Type B pancreatic cell (in vitro differentiated cells): Measurements from ENCODE around the gene BCKDHB. TPM values are rescaled to one million over a fixed set of nuclear protein-coding genes. Genes with fewer than 3 reads are reported as not detected.
A peak's percentile ranks its signal among the peaks of the same experiment; 100 is the strongest.

Experiments used
- DNase-seq: peaks from one replicate; pipeline ENCODE4 v3.0.0; 2021; ENCODE audit warnings: mixed read lengths; ENCODE audit not compliant: unreplicated experiment; ENCODE audit errors: extremely low spot score
- H3K27ac Mint-ChIP-seq: 2 replicates; pipeline ENCODE4 v1.8.0; 2021; ENCODE audit warnings: mild to moderate bottlenecking, mixed read lengths
- H3K27me3 Mint-ChIP-seq: 2 replicates; pipeline ENCODE4 v1.8.0; 2021; ENCODE audit warnings: mixed read lengths
- H3K36me3 Mint-ChIP-seq: 2 replicates; pipeline ENCODE4 v1.8.0; 2021; ENCODE audit warnings: mixed read lengths
- H3K4me1 Mint-ChIP-seq: one replicate; pipeline ENCODE4 v1.8.0; 2021; ENCODE audit warnings: mixed read lengths; ENCODE audit not compliant: unreplicated experiment
- H3K4me3 Mint-ChIP-seq: 2 replicates; pipeline ENCODE4 v1.8.0; 2021; ENCODE audit warnings: mild to moderate bottlenecking, mixed read lengths
- H3K9me3 Mint-ChIP-seq: 2 replicates; pipeline ENCODE4 v1.8.0; 2021; ENCODE audit warnings: mixed read lengths
- CTCF ChIP-seq: fragments of 200-600 bp; sonication (generic); conservative IDR thresholded peaks from 2 replicates; pipeline ENCODE4 v1.5.0; 2021; ENCODE audit warnings: antibody characterized with exemption, mild to moderate bottlenecking
- total RNA-seq: library from RNA; stranded (reverse); gene quantifications from 2 replicates; pipeline ENCODE4 v1.2.1, GENCODE V29; 2021; ENCODE audit warnings: low replicate concordance

The BCKDHB gene
- total RNA-seq, 1 donor from 2014 or later: 33.2 TPM

GRCh38 chr6:80330961-80331360 is 224.5 kb downstream of the BCKDHB start:
- no peak overlapping the region for H3K27ac Mint-ChIP-seq
- no peaks in the 10 kb centered on the region for H3K9me3 Mint-ChIP-seq
- DNase-seq: no peak
- peaks cover 42% of the 10 kb centered on the region for H3K4me1 Mint-ChIP-seq
- TF ChIP-seq CTCF: no peak
- H3K27me3 Mint-ChIP-seq: no peaks in the 10 kb centered on the region
- no peak overlapping the region for H3K4me3 Mint-ChIP-seq
- H3K36me3 Mint-ChIP-seq: no peaks in the 10 kb centered on the region

GRCh38 chr6:80331522-80331921 is 225.1 kb downstream of the BCKDHB start:
- H3K27ac Mint-ChIP-seq: no peak overlapping the region
- DNase-seq: no peak
- no peaks in the 10 kb centered on the region for H3K9me3 Mint-ChIP-seq
- no peak for TF ChIP-seq CTCF
- peaks cover 38% of the 10 kb centered on the region for H3K4me1 Mint-ChIP-seq
- H3K36me3 Mint-ChIP-seq: no peaks in the 10 kb centered on the region
- no peaks in the 10 kb centered on the region for H3K27me3 Mint-ChIP-seq
- H3K4me3 Mint-ChIP-seq: no peak overlapping the region

GRCh38 chr6:80331974-80332373 is 225.5 kb downstream of the BCKDHB start:
- DNase-seq: no peak
- H3K4me1 Mint-ChIP-seq: peaks cover 35% of the 10 kb centered on the region
- H3K27ac Mint-ChIP-seq: no peak overlapping the region
- H3K4me3 Mint-ChIP-seq: no peak overlapping the region
- H3K9me3 Mint-ChIP-seq: no peaks in the 10 kb centered on the region
- no peaks in the 10 kb centered on the region for H3K27me3 Mint-ChIP-seq
- H3K36me3 Mint-ChIP-seq: no peaks in the 10 kb centered on the region
- no peak for TF ChIP-seq CTCF

GRCh38 chr6:80333342-80333741 is 226.9 kb downstream of the BCKDHB start:
- H3K4me3 Mint-ChIP-seq: no peak overlapping the region
- H3K36me3 Mint-ChIP-seq: no peaks in the 10 kb centered on the region
- no peaks in the 10 kb centered on the region for H3K9me3 Mint-ChIP-seq

GRCh38 chr6:80335121-80335531 is 228.7 kb downstream of the BCKDHB start:
- Mint-ChIP-seq H3K27me3 (no peaks in the 10 kb centered on the region), H3K36me3 (no peaks in the 10 kb centered on the region), H3K4me3 (peak overlapping the region; percentile 26), H3K4me1 (peaks cover 21% of the 10 kb centered on the region), H3K9me3 (no peaks in the 10 kb centered on the region), H3K27ac (no peak overlapping the region)
- DNase-seq: no peak
- no peak for TF ChIP-seq CTCF

More at GRCh38 chr6:80333342-80333741, 226.9 kb downstream of the BCKDHB start:
- DNase-seq: no peak
- TF ChIP-seq CTCF: no peak
- no peaks in the 10 kb centered on the region for H3K27me3 Mint-ChIP-seq
- no peak overlapping the region for H3K27ac Mint-ChIP-seq
- peaks cover 30% of the 10 kb centered on the region for H3K4me1 Mint-ChIP-seq

GRCh38 chr6:80336911-80337310 is 230.4 kb downstream of the BCKDHB start:
- Mint-ChIP-seq H3K4me3 (no peak overlapping the region), H3K27ac (no peak overlapping the region), H3K36me3 (no peaks in the 10 kb centered on the region), H3K4me1 (peaks cover 15% of the 10 kb centered on the region), H3K9me3 (no peaks in the 10 kb centered on the region), H3K27me3 (no peaks in the 10 kb centered on the region)
- no peak for DNase-seq
- TF ChIP-seq CTCF: no peak
